CD14-positive monocyte (primary cell): ENCODE measurements around the gene TMEFF2. TPM values are rescaled to one million over a fixed set of nuclear protein-coding genes. Genes with fewer than 3 reads are reported as not detected.

ENCODE experiments used
- DNase-seq, 3 donors: peaks; one replicate each; pipeline ENCODE4 v3.0.0-alpha.2; 2011 to 2022
- H2AFZ ChIP-seq: 2 replicates; pipeline ENCODE4 v1.6.0; 2012; ENCODE audit warnings: mild to moderate bottlenecking, low read depth, low read length, inconsistent platforms; ENCODE audit not compliant: insufficient read depth, poor library complexity, severe bottlenecking
- H3K27ac ChIP-seq, 2 donors: 1 replicate in 1 of 2; 2 replicates in 1 of 2; pipeline ENCODE4 v1.5.1; 2012 to 2013; ENCODE audit warnings: low read length in 2 of 2, control low read depth in 1 of 2, inconsistent platforms in 1 of 2, low read depth in 1 of 2, mild to moderate bottlenecking in 1 of 2
- H3K27me3 ChIP-seq, 2 donors: one replicate each; pipeline versions ENCODE4 v1.6.0 to v1.6.1; 2011 to 2013; ENCODE audit warnings: low read length in 2 of 2; ENCODE audit not compliant: control insufficient read depth in 2 of 2, insufficient read depth in 2 of 2
- H3K36me3 ChIP-seq, 2 donors: replicated peaks in 1 of 2; 1 replicate in 1 of 2; 2 replicates in 1 of 2; pipeline versions ENCODE4 v1.5.1 to v1.6.1; 2012 to 2013; ENCODE audit warnings: low read length in 2 of 2, control low read depth in 1 of 2, inconsistent platforms in 1 of 2, mild to moderate bottlenecking in 1 of 2; ENCODE audit not compliant: insufficient read depth in 2 of 2, control insufficient read depth in 1 of 2
- H3K4me1 ChIP-seq, 2 donors: 1 replicate in 1 of 2; 2 replicates in 1 of 2; pipeline versions ENCODE4 v1.5.1 to v1.6.1; 2012 to 2013; ENCODE audit warnings: low read length in 2 of 2, control low read depth in 1 of 2, inconsistent platforms in 1 of 2, mild to moderate bottlenecking in 1 of 2, moderate library complexity in 1 of 2; ENCODE audit not compliant: insufficient read depth in 2 of 2, control insufficient read depth in 1 of 2
- H3K4me2 ChIP-seq: replicated peaks from 2 replicates; pipeline ENCODE3; 2012; ENCODE audit warnings: low read length, moderate library complexity, mild to moderate bottlenecking; ENCODE audit not compliant: poor library complexity, severe bottlenecking; ENCODE audit errors: extremely low read depth
- H3K4me3 ChIP-seq, 3 experiments: fragments of 200-600 bp in 1 of 3; sonication (generic) in 1 of 3; replicated peaks in 1 of 3; 1 replicate in 2 of 3; 2 replicates in 1 of 3; pipeline ENCODE4 v1.5.1; 2011 to 2013; ENCODE audit warnings: low read length in 3 of 3, mild to moderate bottlenecking in 3 of 3, control low read depth in 2 of 3, low read depth in 2 of 3, inconsistent platforms in 1 of 3, moderate library complexity in 1 of 3
- H3K79me2 ChIP-seq: 2 replicates; pipeline ENCODE4 v1.6.0; 2012; ENCODE audit warnings: mild to moderate bottlenecking, control low read depth, inconsistent platforms, low read length, moderate library complexity; ENCODE audit not compliant: insufficient read depth
- H3K9ac ChIP-seq: 2 replicates; pipeline ENCODE4 v1.6.0; 2017; ENCODE audit warnings: low read length, mild to moderate bottlenecking; ENCODE audit not compliant: insufficient read depth, poor library complexity, severe bottlenecking
- H3K9me3 ChIP-seq, 2 donors: replicated peaks in 1 of 2; 1 replicate in 1 of 2; 2 replicates in 1 of 2; pipeline versions ENCODE4 v1.5.1 to v1.6.1; 2012 to 2013; ENCODE audit warnings: low read length in 2 of 2, control low read depth in 1 of 2; ENCODE audit not compliant: control insufficient read depth in 1 of 2, insufficient read depth in 1 of 2
- H4K20me1 ChIP-seq: 2 replicates; pipeline ENCODE4 v1.6.0; 2012; ENCODE audit warnings: mild to moderate bottlenecking, low read length, control low read depth, moderate library complexity; ENCODE audit not compliant: insufficient read depth
- H3K27ac Mint-ChIP-seq, 7 donors: one replicate each; pipeline ENCODE4 v1.8.0; 2020; ENCODE audit warnings: mild to moderate bottlenecking in 7 of 7, mixed read lengths in 7 of 7, moderate library complexity in 6 of 7, inconsistent platforms in 2 of 7
- H3K27me3 Mint-ChIP-seq, 3 donors: one replicate each; pipeline ENCODE4 v1.8.0; 2021 to 2022; ENCODE audit warnings: low read depth in 3 of 3, mild to moderate bottlenecking in 3 of 3, mixed read lengths in 3 of 3, moderate library complexity in 3 of 3, inconsistent platforms in 1 of 3
- H3K36me3 Mint-ChIP-seq, 2 donors: one replicate each; pipeline ENCODE4 v1.8.0; 2020; ENCODE audit warnings: mixed read lengths in 2 of 2, inconsistent platforms in 1 of 2, mild to moderate bottlenecking in 1 of 2
- H3K4me1 Mint-ChIP-seq: one replicate; pipeline ENCODE4 v1.8.0; 2020; ENCODE audit warnings: mild to moderate bottlenecking, mixed read lengths
- H3K4me3 Mint-ChIP-seq, 2 donors: one replicate each; pipeline ENCODE4 v1.8.0; 2020; ENCODE audit warnings: mild to moderate bottlenecking in 2 of 2, mixed read lengths in 2 of 2, moderate library complexity in 1 of 2
- H3K9me3 Mint-ChIP-seq, 7 donors: one replicate each; pipeline ENCODE4 v1.8.0; 2020 to 2022; ENCODE audit warnings: mixed read lengths in 7 of 7, mild to moderate bottlenecking in 6 of 7, moderate library complexity in 6 of 7, inconsistent platforms in 2 of 7
- CTCF ChIP-seq: fragments of 200-600 bp; IDR thresholded peaks from one replicate; pipeline ENCODE4 v1.8.0; 2022; ENCODE audit warnings: antibody characterized with exemption, mild to moderate bottlenecking
- WGBS: methylation state at CpG from one replicate; pipeline ENCODE4 v1.1.5; 2013; ENCODE audit warnings: missing lambda C conversion rate; ENCODE audit not compliant: insufficient coverage; 5-methylcytosine and 5-hydroxymethylcytosine counted together
- intact Hi-C, 2 donors: fragments of 100-400 bp; cut with micrococcal nuclease; formaldehyde crosslinking; loops; one replicate each; pipeline versions ENCODE4 v1.15.0 to v1.15.1; 2023
- polyA plus RNA-seq, 3 donors: library from polyadenylated mRNA; depleted of rRNA in 1 of 3; unstranded in 2 of 3; stranded (reverse) in 1 of 3; fragments of 300-500 nt in 2 of 3; fragments of >200 nt in 1 of 3; fragmentation: Illumina TruSeq in 2 of 3; gene quantifications; 1 replicate in 2 of 3; 2 replicates in 1 of 3; pipeline ENCODE4 v1.2.3, GENCODE V29; 2012 to 2021

Gene TMEFF2
- polyA plus RNA-seq, 3 donors = not detected

DNA sequence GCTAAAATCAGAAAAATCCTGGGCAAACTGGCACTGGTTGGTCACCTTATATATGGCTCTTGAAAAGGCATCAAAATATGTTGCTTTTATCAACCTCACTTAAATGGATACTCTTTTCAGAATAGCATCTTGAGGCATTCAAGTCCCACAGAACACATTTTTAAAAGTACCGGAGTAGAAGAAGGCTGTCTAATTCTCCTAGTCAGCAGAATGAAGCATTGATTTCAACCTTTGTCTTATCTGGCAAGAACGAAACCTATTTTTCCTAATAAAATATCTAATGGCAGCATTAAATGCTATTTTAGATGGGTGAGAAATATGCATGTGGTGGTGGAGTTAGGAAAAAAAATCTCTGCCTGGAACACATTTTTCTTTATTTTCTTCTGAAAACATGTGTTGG lies 27.8 kb downstream of the TMEFF2 start:
- no peak overlapping the region for H3K4me3 ChIP-seq
- Mint-ChIP-seq H3K27me3 (no peaks in the 10 kb centered on the region), H3K27ac (no peak overlapping the region), H3K9me3 (no peaks in the 10 kb centered on the region), H3K4me1 (peaks cover 5% of the 10 kb centered on the region), H3K36me3 (no peaks in the 10 kb centered on the region), H3K4me3 (no peak overlapping the region)
- no peak overlapping the region for H2AFZ ChIP-seq
- H3K79me2 ChIP-seq = no peaks in the 10 kb centered on the region
- no peaks in the 10 kb centered on the region for H3K36me3 ChIP-seq
- no CpG with 5 or more reads among the region's 2 CpGs for WGBS
- no peaks in the 10 kb centered on the region for H4K20me1 ChIP-seq
- peaks cover 2 to 5% of the 10 kb centered on the region in 2 donors for H3K4me1 ChIP-seq
- DNase-seq = no peak
- H3K27me3 ChIP-seq = no peaks in the 10 kb centered on the region
- H3K9me3 ChIP-seq = no peaks in the 10 kb centered on the region
- no peak for TF ChIP-seq CTCF
- H3K9ac ChIP-seq = no peak overlapping the region
- H3K27ac ChIP-seq = no peak overlapping the region
- intact Hi-C loops = no loop called here
- H3K4me2 ChIP-seq = no peak overlapping the region

GRCh38 chr2:192165842-192166241 lies 28.9 kb downstream of the TMEFF2 start:
- no peaks in the 10 kb centered on the region for H4K20me1 ChIP-seq
- WGBS = no CpG with 5 or more reads among the region's 4 CpGs
- peaks cover 12% of the 10 kb centered on the region for H3K4me1 Mint-ChIP-seq

More at GRCh38 chr2:192165842-192166241, 28.9 kb downstream of the TMEFF2 start:
- no peak for TF ChIP-seq CTCF
- H3K27ac ChIP-seq = no peak overlapping the region
- H3K9me3 ChIP-seq = no peaks in the 10 kb centered on the region
- Mint-ChIP-seq H3K9me3 (no peaks in the 10 kb centered on the region), H3K4me3 (no peak overlapping the region), H3K27me3 (no peaks in the 10 kb centered on the region), H3K27ac (no peak overlapping the region), H3K36me3 (no peaks in the 10 kb centered on the region)
- no peaks in the 10 kb centered on the region for H3K27me3 ChIP-seq
- no peak overlapping the region for H3K4me2 ChIP-seq
- intact Hi-C loops = no loop called here
- no peak for DNase-seq
- no peaks in the 10 kb centered on the region for H3K36me3 ChIP-seq
- H2AFZ ChIP-seq = no peak overlapping the region
- no peaks in the 10 kb centered on the region for H3K79me2 ChIP-seq
- no peak overlapping the region for H3K4me3 ChIP-seq
- peaks cover 9 to 14% of the 10 kb centered on the region in 2 donors for H3K4me1 ChIP-seq
- H3K9ac ChIP-seq = no peak overlapping the region
